HG03108 (cell line): ENCODE measurements around the gene RNF223.

Experiments
- ATAC-seq: cut with Tn5 transposase; IDR thresholded peaks from one replicate; pipeline ENCODE4 v1.9.1; 2021; ENCODE audit warnings: moderate library complexity; ENCODE audit not compliant: unreplicated experiment

Gene RNF223

DNA sequence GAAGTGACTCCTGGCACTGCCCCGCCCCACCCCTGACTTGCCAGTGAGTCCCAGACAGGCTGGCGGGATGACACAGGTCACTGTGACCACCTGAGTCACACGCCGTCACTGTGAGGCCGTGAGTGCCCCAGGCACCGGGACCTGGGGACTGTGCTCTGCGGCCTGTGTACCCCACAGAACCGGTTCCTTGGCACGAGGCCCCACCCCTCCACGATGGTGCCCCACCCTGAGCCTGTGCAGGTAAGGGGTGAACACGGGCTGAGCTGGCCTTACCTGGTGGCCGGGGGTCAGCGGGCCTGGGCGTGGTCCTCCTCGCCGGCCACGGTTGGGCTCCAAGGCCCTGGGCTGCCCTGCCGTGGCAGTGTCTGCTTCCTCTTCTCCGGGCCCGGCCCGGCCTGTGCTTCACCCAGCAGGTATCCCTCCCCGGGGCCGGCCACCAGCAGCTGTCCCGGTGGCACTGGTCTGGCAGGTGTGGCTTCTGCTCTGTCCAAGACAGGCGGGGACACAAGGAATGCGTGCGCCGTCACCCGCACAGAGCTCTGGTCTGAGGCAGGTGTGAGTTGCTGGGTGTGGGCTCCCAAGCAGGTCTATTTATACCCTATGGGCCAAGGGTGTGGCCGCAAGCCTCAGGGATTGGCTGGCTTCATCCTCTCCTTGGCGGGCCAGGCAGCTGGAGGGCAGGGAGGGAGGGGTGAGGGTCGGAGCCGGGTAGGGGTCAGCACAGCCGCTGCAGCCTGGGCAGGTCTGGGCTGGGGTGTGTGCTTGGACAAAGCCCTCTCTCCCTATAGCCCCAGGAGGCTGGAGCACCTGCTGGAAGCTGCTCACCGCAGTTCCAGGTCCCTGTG lies at the start of gene RNF223:
TSS of gene RNF223 (minus strand) at position 564 of the 845 bp plus-strand sequence. CDS start 1,740 bp downstream, outside the sequence.
- no peak for ATAC-seq

DNA sequence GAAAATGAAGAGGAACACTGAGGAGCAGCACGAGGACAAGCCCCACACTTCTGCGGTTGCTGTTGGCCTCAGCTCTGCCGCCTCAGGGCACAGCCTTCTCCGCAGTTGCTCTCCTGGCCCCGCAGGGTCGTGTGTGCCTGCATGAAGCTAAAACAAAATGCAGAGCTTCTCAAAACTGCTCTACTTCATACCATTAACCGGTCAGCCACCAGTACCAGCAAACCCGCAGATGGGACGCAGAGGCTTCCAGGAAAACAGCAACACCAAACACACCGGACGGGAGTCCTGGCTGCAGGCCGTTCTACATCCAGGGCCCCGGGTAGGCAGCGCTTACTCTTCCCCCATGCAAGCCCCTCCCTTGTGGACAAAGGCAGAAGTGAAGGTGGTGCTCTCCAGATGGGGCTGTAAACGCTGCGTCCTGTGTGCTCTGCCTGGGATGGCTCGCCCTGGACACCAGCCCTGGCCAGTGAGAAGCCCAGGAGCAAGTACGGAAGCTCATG lies 48.9 kb upstream of the RNF223 start:
- no peak for ATAC-seq

DNA sequence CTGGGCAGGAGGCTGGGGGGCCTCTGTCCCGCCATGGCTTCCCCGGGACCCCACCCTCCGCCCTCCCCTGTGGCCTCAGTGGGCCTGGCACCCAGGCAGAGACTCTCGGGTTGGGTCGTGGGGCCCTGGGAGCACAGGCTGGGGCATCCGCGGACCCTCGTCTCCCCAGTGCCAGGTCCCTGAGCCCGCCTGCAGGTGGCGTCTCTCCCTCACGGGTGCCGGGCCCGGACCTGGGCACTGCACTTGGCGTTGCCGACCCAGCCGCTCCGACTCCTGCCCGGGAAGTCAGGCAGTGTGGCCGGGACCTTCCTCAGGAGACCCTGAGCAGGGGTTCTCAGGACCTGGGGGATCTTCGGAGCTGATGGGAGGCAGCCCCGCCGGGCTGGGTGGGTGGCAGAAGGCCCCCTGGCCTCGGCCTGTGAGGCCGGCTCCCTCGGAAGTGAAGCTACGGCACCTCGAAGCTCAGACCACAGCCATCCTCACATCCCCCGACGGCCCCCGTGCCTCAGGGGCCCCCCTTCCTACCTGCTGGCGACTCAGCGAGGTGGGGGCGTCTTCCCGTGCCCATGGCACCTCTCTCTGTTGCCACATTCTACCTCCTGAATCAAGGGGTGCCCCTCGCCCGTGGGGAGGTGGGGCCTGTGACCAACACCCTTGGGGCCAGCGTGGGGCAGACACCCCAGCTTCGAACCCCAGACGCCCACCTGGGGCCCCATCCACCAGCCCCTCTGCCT lies 48.1 kb upstream of the RNF223 start:
- ATAC-seq, result peak; percentile 61

DNA sequence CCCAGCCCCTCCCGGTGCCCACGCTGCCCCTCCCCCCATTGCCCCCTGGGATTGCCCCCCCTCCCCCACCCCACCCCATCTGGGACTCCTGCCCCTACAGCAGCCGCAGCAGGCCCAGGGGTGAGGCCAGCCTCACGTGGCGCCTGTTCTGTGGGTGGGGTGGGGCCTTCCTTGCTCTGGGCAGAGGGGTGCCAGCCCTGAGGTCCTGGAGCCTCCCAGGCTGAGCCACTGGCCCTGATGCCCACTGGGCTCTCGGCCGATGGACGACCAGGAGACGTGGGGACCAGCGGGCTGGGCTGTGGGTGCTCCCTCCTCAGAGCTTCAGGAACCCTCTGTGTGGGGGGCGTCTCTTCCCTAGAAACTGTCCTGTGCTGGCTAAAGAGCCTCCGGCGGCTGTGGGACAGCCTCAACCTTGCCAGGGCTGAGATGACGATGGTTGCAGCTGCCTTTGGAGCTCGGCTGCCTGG lies 47.5 kb upstream of the RNF223 start:
- ATAC-seq, result no peak

DNA sequence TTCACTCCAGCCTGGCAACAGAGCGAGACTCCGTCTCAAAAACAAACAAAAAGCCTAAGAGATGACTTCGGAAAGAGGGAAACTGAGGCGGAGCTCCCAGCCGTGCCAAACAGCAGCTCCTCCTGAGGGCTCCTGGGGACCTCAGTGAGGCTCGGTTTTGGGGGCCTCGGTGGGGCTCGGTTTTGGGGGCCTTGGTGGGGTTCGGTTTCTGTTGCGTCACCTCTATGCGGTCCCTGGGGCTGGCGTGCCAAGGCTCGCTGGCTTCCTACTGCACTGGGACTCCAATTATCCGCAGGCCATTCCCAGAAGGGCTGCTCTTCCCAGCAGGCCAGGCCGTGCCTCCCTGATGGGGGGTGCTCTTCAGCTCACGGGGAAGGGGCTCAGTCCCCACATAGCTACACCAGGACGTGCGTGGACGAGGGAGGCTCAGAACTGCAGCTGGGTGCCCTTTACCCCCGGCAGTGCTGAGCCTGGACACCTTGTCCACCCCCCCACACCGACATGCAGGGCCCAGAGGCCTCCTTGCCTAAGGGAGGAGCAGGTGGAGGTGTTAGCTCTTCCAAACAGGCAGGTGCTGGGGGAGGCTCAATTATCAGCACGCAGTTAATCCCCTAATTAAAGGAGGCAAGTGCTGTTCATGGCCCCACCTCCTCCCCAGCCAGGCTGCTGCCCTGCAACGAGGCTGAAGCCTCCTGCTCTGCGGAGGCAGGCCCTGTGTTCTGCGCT lies 46.9 kb upstream of the RNF223 start:
- no peak for ATAC-seq

DNA sequence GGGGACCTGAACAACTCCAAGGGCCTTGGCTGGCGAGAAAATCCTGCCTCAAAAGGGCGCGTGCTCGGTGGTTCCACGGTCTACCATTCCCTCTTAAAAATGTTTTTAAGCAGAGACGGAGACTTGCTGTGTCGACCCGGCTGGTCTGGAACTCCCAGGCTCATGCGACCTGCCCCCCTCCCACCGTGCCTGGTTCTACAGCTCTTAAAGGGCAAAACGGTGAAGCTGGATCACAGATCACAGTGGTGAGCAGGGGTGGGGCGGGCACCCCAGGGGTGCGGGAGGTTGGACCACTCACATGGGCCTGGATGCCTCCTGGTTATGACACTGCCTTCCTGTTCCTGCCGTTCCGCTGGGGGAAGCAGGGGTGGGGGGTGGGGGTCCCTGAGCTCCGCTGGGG lies 46.0 kb upstream of the RNF223 start:
- ATAC-seq, result no peak

DNA sequence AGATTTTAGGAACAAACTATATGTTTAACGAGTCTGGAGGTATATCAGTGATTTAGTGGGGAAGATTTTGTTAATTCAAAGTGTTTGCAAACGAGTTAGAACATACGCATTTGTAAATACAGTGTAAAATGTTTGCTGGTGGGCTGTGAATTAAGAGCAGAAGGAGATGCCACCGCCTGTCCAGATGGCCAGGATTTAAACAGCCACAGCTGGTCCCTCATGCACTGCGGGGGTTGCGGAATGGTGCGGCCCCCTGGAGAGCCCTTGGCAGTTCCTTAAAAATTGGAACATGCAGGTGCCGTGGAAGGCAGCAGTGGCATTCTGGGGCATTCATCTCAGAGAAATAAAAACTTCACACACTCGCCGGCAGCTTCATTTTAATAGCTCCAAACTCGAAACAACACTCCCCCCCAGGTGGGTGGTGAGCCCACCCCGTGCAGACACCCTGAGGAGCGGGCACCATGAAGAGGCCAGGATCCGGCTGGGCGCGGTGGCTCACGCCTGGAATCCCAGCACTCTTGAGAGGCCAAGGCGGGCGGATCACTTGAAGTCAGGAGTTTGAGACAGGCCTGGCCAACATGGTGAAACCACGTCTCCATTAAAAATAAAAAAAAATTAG lies 45.3 kb upstream of the RNF223 start:
- no peak for ATAC-seq

DNA sequence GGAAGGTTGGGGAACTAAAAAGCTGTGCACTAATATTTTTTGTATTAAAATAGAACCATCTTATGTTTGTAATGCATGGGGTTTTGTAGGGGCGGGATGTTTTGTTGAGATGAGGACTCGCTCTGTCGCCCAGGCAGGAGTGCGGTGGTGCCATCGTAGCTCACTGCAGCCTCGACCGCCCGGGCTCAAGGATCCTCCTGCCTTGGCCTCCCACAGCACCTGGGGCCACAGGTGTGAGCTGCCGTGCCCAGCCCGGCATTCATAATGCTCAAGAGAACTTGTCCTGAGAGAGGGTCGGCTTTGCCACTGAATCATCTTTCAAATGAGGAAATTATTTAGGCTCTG lies 44.7 kb upstream of the RNF223 start:
- no peak for ATAC-seq

DNA sequence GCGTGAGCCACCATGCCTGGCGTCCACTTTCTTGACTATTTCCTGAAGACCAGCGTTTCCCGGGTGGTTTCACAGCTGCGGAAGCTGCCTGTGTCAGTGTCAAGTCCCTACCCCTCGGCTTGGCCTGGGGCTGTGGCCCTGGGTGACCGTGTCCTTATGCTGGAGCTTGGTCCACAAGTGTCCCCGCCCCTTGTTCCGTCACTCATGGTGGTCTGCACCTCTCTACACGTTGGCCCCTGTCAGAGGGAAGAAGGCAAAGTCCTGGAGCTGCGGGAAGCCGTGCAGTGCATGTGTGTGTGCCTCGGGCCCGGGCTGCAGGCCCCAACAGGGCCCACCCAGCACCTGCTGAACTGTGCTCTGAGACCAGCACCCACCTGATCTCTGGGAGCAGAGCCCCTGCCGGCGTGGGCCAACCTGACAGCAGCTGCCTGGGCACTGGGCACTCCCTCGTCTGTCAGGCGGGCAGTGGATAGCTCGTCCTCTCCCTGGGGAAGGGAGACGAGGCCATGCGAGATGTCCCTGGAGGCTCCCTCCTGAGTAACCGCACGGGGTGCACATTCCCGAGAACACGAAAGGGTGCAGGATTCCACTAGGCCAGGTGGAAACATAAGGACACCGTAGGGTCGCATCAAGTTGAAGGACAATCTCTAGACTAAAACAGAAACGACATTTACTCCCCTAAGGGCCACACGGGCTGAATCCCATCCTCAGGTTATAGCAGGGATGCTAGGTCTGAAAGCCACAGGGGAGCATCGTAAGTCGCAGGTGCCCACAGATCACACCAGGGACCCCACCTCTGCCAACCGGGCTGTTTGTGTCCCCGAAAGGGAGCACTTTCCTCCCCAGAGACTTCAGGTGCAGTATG lies 44.1 kb upstream of the RNF223 start:
- ATAC-seq, result no peak

DNA sequence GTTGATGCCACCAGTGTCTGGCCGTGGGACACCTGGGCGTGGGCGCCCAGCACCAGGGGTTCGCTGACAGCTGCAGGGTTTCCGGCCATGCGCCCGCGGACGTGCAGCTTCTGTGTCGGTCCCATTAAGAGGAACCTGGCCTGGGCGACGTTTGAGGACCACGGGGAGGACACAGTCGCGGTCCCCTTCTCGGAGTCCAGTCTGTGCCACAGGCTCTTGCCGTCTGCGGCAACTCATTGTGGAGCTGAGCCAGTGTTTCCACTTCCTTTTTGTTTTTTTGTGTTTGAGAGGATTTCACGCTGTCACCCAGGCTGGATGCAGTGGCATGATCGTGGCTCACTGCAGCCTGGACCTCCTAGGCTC lies 43.3 kb upstream of the RNF223 start:
- no peak for ATAC-seq

DNA sequence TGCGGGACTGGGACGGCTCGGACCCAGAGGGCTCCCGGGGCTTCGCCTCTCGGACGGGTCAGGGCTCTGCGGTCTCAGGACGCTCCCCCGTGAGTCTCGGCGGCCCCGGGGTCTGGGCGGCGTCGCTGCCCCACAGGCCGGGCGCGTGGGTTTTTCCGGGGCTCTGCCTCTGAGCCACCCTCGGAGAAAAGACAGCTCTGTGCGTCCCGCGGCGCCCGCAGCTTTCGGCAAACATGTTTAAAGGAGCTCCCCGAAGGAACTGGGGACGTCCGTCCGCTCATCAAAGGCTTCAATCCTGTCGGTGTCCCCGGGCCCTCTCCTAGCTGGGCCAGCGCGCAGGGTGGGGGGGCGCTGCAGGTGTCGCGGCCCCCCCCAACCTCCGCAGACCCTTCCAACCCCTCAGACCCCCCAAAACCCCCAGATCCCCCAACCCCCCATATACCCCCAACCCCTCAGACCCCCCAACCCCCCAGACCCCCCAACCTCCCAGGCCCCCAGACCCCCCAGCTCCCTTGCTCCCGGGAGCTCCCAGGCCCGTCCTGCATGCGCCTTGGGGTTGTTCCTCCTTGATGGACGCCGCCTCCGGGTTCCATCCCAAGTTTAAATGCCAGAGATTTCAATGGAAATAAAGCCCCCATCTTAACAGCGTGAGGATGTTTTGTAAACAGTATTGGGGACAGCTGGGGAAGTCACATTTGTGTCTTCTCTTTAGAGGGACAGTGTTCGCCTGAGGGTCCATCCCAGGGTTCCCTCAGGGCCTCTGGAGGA lies 42.8 kb upstream of the RNF223 start:
- ATAC-seq, result no peak

DNA sequence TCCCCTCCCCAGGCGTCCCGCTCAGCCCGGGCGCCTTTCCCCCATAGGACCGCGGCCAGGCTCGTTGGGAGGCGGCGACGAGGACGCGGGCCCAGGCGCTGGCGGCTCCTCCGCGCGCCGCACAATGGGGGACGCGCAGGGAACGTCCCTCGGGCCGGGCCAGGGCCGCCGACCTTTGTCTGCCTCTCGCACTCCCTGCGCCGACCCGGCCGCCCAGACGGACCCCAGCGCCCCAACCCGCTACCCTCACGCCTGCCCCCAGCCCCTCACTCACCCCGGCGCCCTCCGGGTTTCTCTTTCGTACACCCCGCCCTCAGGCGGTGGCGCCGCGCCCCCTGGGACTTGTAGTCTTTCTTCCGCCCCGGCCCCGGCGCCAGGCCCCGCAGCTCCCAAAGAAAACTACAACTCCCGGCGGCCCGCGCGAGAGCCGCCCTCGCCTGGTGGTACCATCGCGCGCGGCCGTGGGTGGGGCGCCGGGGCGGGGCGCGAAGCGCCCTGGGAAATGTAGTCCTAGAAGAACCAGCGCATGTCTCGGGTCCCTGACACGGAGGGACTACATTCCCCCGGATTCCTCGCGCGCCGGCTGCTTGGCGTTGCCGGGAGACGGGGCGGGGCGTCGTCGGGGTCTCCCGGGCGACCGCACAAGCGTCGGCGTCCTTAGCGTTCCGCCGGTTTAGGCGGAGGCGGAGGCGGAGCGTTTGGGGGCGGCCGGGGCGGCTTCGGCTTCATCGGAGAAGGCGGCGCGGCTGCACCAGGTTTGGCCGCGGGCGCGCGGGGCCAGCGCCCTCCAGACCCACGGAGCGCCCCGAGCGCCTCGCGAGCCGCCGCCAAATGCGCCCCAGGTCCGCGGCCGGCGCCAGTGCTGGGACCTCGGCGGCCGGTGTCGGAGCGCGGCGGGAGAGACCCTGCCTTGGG lies 41.9 kb upstream of the RNF223 start, which contains the start of gene C1orf159:
TSS of gene C1orf159 (minus strand) at position 304 of the 915 bp plus-strand sequence. CDS start 24,546 bp downstream, outside the sequence.
- ATAC-seq, result peak; percentile 88

DNA sequence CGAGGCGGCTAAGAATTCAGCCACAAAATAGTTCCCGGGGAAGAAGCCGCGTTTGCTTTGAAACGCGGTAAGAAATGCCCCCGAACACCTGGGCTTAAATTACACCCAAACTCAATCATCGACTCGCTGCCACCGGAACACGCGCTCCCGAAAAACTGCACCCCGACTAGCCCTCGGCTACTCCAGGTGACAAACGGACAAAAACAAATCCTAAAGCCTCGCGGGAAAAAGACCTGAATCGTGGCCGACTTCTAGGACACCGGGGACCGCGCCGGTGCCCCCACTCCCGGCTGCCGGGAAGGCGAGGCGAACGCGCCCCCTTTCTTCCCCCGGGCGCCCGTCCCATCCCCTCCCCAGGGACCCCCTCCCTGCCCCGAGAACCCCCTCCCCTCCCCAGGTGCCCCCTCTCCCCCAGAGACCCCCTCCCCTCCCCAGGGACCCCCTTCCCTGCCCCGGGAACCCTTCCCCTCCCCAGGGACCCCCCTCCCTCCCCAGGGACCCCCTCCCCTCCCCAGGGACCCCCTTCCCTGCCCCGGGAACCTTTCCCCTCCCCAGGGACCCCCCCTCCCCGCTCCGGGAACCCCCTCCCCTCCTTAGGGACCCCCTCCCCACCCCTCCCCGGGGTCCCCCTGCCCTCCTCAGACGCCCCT lies 41.2 kb upstream of the RNF223 start:
- no peak for ATAC-seq

DNA sequence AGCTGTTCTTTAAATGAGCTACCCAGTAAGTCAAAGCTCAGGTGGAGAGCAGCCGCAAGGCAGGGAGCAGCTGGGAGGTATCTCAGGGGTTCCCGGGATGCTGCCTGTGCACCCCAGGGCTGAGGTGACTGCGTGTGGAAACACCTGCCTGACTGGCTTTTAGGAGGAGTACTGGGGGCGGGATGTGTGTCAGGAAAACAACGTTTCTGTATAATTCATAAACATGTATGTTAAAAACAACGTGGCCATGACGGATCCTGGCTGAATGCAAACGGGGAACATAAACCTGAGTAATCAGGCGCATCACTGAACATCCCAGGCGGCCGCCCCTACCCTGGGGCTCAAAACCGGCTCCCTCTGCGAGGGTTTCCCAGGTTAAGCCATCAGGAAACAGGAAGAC lies 40.3 kb upstream of the RNF223 start:
- ATAC-seq, result no peak

DNA sequence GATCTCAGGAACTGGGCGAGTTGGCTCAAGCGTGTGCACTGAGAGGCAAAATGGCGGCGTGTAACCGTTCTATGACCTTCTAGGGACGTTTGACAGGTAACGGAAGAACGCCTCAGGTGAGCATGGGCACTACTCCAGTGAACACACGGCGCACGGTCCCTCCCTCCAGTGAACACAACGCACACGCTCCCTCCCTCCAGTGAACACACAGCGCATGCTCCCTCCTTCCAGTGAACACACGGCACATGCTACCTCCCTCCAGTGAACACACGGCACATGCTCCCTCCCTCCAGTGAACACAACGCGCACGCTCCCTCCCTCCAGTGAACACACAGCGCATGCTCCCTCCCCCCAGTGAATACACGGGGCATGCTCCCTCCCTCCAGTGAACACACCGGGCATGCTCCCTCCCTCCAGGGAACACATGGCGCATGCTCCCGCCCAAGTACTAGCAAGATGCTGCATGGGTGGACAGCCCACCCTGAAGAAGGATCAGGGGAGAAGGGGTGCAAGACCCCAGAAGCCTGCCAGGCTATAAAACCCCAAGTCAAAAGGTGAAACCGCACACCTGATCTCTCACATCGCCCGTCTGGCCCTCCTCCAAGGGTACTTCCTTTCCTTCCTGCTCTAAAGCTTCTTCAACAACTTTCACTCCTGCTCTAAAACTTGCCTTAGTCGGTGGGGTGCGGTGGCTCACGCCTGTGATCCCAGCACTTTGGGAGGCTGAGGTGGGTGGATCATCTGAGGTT lies 38.3 kb upstream of the RNF223 start:
- ATAC-seq, result no peak

DNA sequence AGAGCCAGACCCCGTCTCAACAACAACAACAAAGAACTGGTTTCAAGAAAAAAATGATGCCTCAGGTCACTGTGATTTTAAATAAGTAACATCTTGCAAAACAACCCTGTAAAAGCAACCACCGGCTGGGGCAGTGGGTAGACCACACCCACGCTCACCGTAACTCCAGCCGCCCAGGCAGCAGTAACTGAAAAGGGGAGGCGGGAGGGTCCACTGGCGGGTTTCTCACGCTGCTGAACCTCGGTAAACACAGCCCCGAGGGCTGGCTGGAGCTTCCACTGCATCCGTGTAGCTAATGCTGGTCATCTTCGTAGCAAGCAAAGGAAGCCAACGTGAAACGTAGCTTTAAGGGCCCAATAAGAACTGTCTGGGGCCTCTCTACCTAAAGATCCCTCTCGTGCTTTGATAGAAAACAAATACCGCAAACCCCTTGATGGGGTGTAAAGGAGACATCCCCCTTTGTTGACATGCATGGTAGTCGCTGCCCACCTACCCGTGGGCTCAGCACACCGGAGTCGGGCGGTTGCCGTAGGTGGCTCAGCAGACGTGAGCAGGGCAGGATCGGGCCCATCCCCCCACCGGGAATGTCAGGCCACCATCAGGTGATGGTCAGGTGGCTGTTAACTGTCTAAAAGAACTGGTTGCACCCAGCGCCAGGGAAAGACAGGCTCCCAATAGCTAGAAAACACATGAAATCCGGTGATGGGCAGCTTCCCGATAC lies 37.6 kb upstream of the RNF223 start:
- ATAC-seq, result no peak
